GM19099 (cell line): Measurements from ENCODE around the gene APBA2.

ENCODE experiments used
- POLR2A ChIP-seq: IDR thresholded peaks from 3 replicates; pipeline ENCODE4 v1.6.1; 2011; ENCODE audit warnings: low read depth; ENCODE audit not compliant: insufficient read length; ENCODE audit errors: extremely low read depth

Gene APBA2

DNA sequence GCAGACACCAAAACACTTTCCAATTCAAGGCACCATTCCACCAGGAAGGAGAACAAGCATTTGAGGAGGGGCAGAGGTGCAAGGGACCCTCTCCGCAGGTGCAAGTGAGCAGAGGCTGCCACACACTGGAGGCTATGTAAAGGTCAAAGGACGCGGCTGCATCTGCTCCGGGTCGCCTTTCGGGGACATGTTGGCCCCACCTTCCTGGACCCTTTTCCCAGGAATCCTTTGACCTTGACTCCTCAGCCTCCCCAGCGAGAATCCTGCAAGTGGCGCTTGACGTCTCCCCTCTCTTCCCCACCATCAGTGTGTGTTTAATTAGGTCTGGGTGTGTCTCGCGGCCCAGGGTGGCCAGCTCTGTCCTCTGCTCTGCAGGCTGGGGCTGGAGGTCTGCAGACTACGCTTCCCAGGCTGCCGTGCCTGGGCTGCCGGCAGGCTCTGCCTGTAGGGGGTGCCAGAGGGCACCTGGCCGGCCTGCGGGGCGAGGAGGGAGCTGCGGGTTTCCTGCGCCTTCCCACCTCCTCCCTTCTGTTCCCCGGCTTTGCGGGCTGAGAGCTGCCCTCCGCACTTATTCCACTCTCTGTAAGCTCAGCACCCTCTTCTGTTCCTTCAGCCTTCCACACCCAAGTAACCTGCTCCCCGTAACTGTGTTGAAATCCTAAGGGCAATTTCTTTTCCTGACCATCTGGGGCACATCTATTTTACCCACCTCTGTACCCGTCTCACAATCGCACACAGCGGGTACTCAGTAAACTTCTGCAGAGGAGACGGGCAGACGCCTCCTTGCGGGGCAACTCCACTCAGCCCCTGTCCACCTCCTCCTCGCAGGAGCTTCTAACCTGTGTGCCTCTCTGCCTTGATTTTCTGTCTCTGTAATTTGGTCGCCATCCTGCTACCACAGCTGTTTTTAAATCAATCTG, 254.0 kb downstream of the APBA2 start:
- no peak for TF ChIP-seq POLR2A

GRCh38 chr15:29140475-29141307, 254.9 kb downstream of the APBA2 start:
- no peak for TF ChIP-seq POLR2A

GRCh38 chr15:29141308-29142128, 255.7 kb downstream of the APBA2 start:
- TF ChIP-seq POLR2A, result no peak

DNA sequence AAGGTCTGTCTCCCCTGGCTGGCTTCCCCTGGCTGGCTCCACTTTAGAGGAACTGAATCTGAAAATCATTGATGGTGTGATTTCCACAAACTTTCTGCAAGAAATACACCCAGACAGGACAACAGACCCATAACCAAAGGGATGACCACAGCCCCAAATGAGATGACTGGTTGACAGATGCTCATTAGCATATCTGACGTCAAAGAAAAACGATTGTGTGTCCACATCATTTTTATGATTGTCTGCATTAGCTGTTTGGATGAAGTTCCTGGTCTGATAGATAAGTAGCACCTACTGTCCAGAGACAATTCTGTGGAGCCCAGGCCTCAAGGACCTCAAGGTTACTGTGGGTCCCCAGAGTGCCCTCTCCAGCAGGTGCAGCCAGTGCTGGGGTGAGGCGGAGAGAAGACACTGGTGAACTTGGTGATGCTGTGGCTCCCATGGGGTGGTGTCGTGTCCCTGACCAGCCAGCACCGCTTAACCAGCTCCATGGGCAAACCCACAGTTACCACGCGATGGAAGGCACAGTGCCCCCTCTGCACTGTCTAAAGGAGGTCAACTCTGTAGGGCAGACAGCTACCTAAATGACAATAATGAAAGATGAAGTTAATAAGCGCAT, 256.5 kb downstream of the APBA2 start:
- TF ChIP-seq POLR2A, result no peak

DNA sequence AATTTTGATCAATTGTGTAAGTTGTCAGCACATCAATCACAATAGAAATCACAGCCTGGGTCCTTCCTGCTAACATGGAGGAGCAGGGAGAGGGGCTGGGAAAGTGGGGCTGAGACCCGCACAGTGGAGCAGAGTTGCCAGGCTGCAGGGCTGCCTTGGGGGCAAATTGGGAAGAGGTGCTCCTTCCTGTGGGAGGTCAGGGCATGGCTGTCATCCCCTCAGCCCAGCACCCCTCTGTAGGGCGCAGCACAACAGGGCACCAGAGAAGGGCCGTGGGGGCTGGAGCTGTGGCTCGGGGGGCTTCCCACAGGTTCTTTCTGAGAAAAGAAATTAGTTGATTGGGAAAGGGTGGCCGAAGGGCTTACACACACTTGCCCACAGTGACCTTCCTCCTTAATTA, 257.5 kb downstream of the APBA2 start:
- TF ChIP-seq POLR2A, result no peak

DNA sequence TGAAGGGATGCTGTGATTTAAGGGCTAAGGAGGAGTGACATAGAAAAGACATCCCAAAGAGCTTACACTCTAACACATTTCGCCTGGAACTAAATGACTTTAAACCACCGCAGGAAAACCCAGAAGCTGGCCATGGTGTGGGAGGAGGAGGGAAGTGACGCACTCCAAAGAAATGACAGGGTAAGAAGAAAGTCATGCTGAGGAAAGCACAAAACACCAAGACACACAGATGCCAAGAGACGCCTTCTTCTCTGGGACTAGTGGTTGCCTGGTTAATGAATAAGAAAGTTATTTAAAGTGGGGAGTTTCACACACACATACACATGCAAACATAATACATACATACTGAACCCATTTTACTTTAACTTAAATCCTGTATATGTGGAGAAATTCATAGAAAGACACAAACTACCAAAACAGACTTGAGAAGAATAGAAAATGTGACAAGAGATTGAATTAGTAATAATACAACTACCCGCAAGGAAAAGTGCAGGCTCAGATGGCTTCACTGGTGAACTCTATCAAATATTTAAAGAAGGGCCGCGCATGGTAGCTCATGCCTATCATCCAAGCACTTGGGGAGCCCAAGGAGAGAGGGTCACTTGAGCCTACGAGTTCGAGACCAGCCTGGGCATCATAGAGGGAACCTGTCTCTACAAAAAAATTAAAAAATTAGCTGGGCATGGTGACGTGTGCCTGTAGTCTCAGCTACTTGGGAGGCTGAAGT, 258.3 kb downstream of the APBA2 start:
- no peak for TF ChIP-seq POLR2A

- TF ChIP-seq POLR2A, result no peak
Measured at GRCh38 chr15:29149738-29150075, 263.9 kb downstream of the APBA2 start.

- TF ChIP-seq POLR2A, result no peak
Measured at GRCh38 chr15:29150515-29151483, 265.0 kb downstream of the APBA2 start.

DNA sequence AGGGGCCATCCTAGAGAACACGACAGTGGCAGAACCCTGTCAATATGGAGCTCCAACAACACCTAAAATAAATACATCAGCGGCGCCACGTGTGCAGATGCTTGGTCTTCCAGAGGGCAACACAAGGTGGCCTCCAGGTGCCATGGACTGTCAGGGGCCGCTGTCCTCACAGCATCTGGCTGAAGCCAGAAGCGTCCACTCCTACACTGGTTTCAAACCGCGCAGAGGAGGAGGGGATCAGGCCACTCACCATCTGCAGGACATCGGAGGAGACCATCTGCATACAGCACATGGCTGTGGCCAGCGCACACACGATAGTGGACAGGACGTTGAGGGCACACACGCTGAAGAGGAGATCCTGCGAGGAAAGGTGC, 265.7 kb downstream of the APBA2 start:
- no peak for TF ChIP-seq POLR2A

GRCh38 chr15:29156521-29156920, 270.7 kb downstream of the APBA2 start:
- no peak for TF ChIP-seq POLR2A

- TF ChIP-seq POLR2A, result no peak
Measured at GRCh38 chr15:29159771-29160455, 274.1 kb downstream of the APBA2 start.

GRCh38 chr15:29162411-29162810, 276.6 kb downstream of the APBA2 start:
- TF ChIP-seq POLR2A, result no peak
